CD4-positive, alpha-beta T cell treated with Interleukin-6 at 100 ng/mL for 8 hours (primary cell): Measurements from ENCODE around the gene SERINC5.

Experiments used
- DNase-seq: peaks from one replicate; pipeline ENCODE4 v3.0.0-alpha.2; 2020; ENCODE audit warnings: mixed read lengths, low spot score

Gene SERINC5

DNA sequence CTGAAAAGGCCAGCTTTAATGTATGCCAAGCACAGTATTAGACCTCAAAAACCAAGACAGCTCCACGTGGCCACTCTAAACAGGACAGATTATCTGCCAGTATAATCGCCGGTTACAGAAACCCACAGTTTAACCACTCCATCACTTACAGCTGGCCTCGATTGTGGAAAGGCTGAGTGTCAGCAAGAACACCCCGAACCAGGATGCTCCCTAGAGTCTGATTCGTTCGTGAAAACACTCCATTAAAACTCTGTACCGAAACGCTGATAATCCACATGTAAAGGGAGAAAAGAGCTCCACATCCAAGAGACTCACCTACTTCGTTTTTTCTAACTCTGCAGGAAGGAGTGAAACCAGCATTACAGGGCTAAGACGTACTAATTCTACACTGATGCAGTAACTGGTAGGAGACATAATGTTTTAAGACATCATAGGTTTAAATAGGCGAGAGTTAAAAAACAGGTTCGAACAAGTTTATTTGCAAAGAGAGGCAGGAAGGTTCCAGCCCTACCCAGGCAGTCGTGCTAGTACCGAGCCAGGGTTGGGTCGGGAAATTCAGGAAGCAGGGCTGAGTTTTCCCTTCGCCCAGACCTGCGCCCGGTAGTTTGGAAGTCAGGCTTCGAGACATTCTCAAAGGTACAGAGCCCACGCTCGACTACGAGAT, 949 bp downstream of the SERINC5 start:
- no peak for DNase-seq

- no peak for DNase-seq
These were observed 4.2 kb downstream of the SERINC5 start for GRCh38 chr5:80251636-80252035.

DNA sequence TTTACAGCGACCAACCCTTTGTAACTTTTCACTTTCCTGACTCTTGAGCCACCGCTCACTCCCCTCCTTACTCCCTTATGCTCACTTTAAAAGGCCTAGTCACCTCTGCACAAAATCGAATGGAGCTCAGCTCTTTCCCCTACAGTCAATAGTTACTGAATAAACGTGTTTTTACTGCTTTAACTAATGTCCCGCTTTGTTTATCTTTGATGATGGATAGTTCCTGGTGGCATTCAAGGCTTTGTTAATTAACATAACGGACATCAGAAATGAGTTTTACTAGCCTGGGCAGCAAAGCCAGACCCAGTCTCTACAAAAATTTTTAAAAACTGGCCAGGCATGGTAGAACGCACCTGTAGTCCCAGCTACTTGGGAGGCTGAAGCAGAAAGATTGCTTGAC, 5.0 kb downstream of the SERINC5 start:
- DNase-seq = no peak

DNA sequence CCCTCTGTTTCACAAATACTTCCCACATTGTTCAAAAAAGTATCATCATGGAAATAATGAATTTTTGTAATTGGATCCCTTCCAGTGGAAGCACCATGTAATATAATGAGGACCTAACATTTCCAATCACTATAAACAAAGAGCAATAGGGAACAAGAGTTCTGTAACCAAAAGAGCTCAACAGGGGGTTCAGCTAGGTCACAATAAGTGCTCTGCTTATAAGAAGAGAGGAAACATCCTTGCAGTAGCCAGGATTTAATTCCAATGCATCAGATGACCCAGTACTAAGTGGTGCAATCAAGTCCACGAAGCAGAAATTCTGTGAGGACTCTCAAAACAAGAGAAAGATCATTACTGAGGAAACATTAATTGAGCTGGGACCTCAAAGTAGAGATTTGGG, 5.9 kb downstream of the SERINC5 start:
- no peak for DNase-seq

- DNase-seq = no peak
These were observed 7.5 kb downstream of the SERINC5 start for GRCh38 chr5:80248378-80248777.

GRCh38 chr5:80246995-80247729, 8.7 kb downstream of the SERINC5 start:
- peak; percentile 37 for DNase-seq

GRCh38 chr5:80246001-80246758, 9.7 kb downstream of the SERINC5 start:
- DNase-seq = no peak

DNA sequence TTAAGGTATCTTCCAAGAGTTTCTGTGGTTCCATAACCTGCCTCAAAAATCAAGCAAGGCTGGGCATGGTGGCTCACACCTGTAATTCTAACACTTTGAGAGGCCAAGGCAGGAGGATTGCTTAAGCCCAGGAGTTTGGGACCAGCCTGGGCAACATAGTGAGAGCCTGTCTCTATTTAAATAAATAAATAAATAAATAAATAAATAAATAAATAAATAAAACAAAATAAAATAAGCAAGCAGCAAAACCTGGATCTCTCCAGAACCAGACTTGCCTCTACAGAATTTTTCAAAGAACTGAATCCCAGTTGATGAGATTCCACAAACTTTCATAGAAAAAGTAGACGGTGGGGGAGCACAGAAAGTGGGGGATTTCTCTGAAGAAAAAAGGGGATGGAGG, 12.3 kb downstream of the SERINC5 start:
- no peak for DNase-seq

DNA sequence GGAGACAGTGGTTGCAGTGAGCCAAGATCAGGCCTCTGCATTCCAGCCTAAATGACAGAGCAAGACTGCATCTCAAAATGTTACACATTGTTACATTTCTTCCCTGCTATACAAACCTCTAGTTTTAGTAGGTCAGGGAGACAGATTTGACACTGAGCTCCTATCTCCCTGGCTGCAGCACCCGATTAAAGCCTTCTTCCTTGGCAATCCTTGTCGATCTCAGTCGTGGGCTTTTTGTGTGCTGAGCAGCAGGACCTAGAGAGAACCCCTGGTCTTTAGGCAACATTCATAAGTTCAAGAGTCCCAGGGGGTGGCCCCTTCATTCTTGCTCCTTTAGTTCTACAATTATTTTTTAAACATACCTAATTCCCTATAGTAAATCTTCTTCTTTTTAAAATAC, 13.0 kb downstream of the SERINC5 start:
- DNase-seq = no peak

GRCh38 chr5:80240368-80240986, 15.4 kb downstream of the SERINC5 start:
- no peak for DNase-seq

DNA sequence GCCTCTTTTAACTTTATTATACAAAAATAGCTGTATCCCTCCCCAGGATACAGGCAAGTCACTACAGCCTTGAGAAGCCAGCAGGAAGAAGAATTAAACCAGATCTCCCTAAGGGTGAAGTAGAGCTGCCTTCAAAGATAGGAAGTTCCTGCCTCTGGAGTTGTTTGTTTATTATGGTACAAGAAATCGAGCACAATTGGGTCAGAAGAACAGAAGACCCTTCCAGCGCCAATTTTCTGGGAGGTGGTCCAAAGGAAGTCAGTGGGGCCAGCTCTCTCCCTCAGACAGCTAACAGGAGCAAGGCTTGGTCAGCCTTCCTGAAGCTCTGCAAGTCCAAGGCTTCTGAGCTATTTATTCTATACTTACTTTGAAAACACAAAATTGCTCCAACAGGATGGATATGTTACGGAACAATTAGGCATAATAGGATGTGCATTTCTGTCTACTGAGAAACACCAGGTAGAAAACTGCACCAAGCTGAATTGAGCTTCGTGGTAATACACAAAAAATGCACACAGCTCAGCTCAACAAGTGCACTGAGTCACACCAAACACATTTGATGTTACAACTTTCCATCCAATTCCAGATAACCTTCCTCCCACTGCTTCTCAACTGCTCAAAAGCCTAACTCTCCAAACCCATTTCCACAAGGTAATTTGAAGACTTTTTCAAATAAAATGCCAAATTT, 16.0 kb downstream of the SERINC5 start:
- no peak for DNase-seq

- DNase-seq = no peak
These were observed 16.8 kb downstream of the SERINC5 start for GRCh38 chr5:80238778-80239679.

DNA sequence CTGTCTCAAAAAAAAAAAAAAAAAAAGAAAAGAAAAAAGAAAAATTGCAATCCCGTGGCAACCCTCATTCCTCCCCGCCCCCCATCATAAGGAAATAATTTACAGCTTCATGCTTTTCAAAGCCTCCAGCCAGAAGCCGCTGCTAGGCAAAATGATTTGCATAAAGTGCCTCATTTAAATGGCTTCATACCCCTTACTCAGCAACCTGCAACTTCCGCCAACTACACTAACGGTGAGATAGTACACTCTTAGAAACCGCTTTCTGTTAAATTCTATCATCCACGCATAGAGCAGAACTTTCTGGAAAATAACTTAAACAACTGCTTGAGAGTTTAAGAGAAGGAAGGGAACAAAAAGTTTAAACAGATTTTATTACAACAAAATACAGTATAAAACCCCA, 17.8 kb downstream of the SERINC5 start:
- no peak for DNase-seq

- DNase-seq = no peak
These were observed 18.6 kb downstream of the SERINC5 start for GRCh38 chr5:80237243-80237642.

DNA sequence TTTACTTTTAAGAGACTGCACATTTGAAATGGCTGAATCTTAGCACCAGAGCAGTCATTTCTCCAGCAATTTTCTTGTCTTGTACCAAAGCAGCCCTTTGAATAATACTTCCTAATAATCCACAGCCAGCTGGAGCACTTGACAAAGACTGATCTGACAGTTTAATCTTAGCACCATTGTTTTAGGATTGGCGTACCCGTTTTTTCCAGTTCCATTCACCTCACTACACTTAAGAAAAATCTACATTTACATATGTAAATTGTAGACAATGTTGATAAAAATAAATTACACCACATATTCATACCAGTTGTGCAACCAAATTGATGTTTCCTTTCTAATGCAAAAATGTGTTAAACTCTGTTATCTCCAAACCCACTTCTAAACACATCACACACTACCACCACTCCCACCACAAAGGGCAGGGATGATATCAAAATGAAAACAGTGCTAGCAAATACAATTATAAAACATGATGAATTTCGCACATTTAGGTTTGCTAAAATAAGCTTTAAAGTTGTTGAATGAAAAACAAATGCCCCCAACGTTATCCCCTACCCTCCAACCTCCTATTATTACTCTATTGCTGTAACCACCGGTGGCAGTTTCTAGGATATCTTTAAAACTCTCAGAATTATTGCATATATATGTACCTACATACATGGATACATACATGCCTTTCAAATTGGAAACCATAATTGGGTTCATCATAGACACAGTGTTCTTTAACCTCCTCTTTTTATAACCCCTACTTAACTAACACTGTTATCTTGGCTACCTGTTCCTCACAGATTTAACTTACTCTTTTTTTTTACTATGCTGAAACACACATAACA, 21.5 kb downstream of the SERINC5 start:
- no peak for DNase-seq

- DNase-seq = no peak
These were observed 24.2 kb downstream of the SERINC5 start for GRCh38 chr5:80231693-80232092.

DNA sequence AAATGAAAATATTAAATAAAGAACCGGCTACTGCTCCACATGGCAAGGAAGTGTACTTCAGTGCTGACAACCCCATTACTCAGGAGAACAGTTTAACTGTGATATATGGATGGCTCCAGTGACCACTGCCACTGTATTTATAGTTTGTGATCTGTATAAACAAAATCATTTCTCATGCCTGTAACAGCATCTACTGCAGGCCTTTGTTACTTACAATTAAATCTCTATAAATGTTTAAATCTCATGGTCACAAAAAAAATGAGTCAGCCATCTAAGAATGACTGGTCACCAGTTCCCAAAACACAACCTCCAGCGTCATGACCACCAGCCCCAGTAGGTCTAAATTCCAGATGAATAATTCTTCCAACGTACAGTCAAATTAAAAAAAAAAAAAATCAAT, 24.6 kb downstream of the SERINC5 start:
- DNase-seq = no peak

DNA sequence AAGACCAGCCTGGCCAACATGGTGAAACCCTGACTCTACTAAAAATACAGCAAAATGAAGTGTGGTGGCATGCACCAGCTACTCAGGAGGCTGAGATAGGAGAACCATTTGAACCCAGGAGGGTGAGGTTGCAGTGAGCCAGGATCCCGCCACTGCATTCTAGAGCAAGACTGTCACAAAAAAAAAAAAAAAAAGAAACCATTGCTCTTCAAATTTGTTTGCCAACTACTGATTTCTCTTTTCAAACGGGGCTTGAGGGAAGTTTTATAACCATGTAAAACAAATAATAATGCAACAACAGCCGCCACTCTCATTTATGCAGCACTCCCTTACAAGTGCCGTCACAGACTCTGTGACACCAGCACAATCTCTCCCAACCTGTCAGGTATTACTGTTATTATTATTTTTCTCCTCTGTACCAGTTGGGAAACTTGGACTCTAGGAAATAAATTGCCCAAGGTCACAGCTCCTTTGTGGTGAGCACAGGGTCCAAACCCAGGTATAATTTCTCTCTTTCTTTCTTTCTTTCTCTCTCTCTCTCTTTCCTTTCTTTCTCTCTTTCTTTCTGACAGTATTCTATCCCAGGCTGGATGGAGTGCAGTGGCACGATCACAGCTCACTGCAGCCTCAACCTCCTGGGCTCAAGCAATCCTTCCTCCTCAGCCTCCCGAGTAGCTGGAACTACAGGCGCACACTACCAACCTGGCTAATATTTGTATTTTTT, 25.4 kb downstream of the SERINC5 start:
- DNase-seq = no peak

DNA sequence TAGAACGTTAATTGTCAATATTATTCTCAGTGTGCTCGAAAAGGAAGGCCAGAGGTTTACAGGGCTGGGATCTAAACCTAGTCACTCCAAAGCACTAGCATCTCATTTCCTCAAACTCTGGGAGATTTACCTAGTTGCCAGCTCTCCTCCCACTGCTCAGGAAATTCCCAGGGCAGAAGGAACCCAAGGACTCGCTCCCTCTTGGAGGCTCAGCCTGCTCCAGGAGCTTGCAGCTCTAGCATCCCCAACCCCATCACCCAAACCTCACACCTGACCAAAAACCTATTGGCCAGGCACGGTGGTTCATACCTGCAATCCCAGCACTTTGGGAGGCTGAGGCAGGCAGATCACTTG, 26.0 kb downstream of the SERINC5 start:
- DNase-seq = no peak
